AG09309 (cell line): ENCODE measurements around the gene BCKDHA.

ENCODE experiments used
- DNase-seq: peaks from one replicate; pipeline ENCODE4 v3.0.0-alpha.2; 2010; ENCODE audit warnings: low read depth
- H3K4me3 ChIP-seq: 2 replicates; pipeline ENCODE4 v1.5.1; 2011; ENCODE audit warnings: mild to moderate bottlenecking, low read depth, low read length, moderate library complexity; ENCODE audit not compliant: control insufficient read depth
- TF ChIP-seq, protein P1 (sequence below): IDR thresholded peaks from 2 replicates; pipeline ENCODE4 v1.5.1; 2011; ENCODE audit warnings: mild to moderate bottlenecking, low read depth, low read length, inconsistent platforms; ENCODE audit not compliant: insufficient read depth, control insufficient read depth; ENCODE audit errors: missing control alignments

BCKDHA gene

GRCh38 chr19:41397086-41398049 is at the start of gene BCKDHA, which contains the start of gene EXOSC5:
Gene BCKDHA (plus strand): TSS chr19:41397818. CDS start chr19:41397828, 10 bp downstream.
Gene EXOSC5 (minus strand): TSS chr19:41397359. CDS start chr19:41397328, 31 bp downstream.
- DNase-seq: peak; percentile 99

DNA sequence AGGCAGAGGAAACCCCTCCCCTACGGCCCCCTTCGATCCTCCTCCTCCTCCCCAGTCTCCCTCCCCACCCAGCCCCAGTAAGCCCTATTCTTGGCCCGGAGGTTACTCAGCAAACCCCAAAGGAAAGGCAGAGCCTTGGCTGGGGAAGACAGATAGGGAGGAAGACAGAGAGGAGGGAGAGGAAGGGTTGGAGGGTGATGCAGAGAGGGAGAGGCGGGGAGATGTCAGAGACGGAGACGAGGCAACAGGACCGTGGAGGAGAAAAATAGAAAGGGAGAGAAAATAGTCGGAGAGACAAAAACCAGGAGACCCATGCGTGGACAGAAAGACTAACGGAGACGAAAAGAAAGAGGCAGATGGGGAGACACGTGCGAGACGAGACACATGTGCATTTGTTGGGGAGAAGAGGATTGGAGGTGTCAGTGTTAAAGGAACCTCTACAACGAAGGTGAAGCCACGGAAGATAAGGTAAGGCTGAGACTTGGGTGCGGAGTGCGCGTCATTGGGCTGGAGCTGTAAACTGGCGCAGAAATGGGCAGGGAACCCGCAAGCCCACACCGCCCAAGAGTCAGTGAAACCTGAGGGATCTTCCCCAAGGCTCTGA is 46.8 kb upstream of the BCKDHA start:
- TF ChIP-seq, protein P1, sequence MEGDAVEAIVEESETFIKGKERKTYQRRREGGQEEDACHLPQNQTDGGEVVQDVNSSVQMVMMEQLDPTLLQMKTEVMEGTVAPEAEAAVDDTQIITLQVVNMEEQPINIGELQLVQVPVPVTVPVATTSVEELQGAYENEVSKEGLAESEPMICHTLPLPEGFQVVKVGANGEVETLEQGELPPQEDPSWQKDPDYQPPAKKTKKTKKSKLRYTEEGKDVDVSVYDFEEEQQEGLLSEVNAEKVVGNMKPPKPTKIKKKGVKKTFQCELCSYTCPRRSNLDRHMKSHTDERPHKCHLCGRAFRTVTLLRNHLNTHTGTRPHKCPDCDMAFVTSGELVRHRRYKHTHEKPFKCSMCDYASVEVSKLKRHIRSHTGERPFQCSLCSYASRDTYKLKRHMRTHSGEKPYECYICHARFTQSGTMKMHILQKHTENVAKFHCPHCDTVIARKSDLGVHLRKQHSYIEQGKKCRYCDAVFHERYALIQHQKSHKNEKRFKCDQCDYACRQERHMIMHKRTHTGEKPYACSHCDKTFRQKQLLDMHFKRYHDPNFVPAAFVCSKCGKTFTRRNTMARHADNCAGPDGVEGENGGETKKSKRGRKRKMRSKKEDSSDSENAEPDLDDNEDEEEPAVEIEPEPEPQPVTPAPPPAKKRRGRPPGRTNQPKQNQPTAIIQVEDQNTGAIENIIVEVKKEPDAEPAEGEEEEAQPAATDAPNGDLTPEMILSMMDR: no peak
- DNase-seq: no peak
- H3K4me3 ChIP-seq: peak overlapping the region; percentile 97

More at GRCh38 chr19:41397086-41398049, at the start of gene BCKDHA, which contains the start of gene EXOSC5:
- TF ChIP-seq, protein P1: no peak
- peak within 1 kb of the TSS; percentile 88 for H3K4me3 ChIP-seq

DNA sequence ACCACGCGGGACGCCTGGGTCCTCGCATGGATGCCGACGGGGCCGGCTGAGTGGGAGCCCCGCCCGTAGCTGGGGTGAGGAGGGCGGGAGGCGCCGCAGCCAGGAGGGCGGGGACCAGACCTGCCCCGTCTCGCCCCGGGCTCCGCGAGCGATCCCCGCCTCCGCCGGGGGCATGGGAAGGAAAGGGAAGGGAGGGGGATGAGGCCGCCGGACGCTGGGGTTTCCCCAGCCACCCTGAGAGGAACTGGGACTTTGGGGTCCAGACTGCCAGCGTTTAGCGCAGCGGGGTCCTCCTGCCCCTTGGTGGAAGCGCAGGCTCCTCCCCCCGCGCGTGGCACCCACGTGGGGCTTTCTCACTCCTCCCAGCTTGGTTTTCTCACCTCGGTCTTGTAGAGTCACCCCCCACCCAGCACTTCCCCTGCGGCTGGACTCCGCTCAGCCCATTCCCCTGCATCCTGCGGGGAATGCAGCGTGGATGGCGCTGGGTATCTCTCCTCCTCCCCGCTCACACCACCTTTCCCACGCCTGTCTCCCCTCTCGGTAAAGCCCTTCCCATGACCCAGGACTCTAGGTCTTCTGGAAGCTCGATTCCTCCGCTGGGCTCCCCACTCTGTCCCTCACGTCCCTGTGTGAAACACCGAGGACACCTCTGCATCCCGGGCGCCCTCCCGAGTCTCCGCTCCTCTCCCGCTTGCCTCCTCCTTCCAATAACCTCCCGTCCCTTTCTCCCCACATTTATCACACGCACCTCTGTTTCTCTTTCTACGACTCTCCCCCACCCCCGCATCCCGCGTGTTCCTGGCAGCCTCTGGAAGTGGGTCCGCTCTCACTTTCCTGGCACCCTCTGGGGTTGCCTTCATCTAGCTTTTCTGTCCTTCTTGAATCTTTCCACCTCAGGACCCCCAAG is 46.0 kb upstream of the BCKDHA start:
- peak overlapping the region; percentile 97 for H3K4me3 ChIP-seq
- DNase-seq: no peak
- TF ChIP-seq, protein P1: no peak

DNA sequence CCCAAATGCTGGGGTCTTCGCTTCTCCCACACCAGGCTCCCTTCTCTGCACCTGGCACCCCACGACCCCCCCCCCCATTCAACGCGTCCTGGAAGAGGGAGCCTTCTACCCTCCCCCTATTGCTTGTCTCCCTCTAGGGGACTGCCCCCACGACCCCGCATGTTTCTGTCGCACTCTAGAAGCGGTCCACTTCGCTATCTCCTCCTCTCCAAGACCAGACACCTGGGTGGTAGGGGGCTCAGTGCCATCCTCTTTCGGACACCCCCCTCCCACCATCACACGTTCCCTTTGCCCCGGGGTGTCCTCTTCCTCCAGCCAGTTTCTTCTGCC is 45.4 kb upstream of the BCKDHA start:
- H3K4me3 ChIP-seq: peak overlapping the region; percentile 97
- TF ChIP-seq, protein P1: no peak
- no peak for DNase-seq

- H3K4me3 ChIP-seq: peak overlapping the region; percentile 97
- TF ChIP-seq, protein P1: peak; percentile 66
- DNase-seq: no peak
Observed at GRCh38 chr19:41352609-41353465, 44.8 kb upstream of the BCKDHA start.
